Tibial nerve (tissue), 4 donors: ENCODE data around the gene VENTX. TPM values are rescaled to one million over a fixed set of nuclear protein-coding genes. Genes with fewer than 3 reads are reported as not detected.

Experiments used
- DNase-seq, 2 donors: peaks; one replicate each; pipeline ENCODE4 v3.0.0-alpha.2; 2019; ENCODE audit warnings: low spot score in 2 of 2
- H3K27ac ChIP-seq, 4 donors: fragments of 200-600 bp; sonication (generic) in 3 of 4; one replicate each; pipeline ENCODE4 v1.5.1; 2017 to 2019; ENCODE audit warnings: mild to moderate bottlenecking in 1 of 4
- H3K27me3 ChIP-seq, 2 donors: fragments of 200-600 bp; sonication (generic) in 1 of 2; one replicate each; pipeline versions ENCODE4 v1.5.1 to v1.6.0; 2017 to 2019
- H3K36me3 ChIP-seq, 3 donors: fragments of 200-600 bp; sonication (generic); one replicate each; pipeline ENCODE4 v1.5.1; 2018 to 2019
- H3K4me1 ChIP-seq, 4 donors: fragments of 200-600 bp; sonication (generic) in 3 of 4; one replicate each; pipeline ENCODE4 v1.5.1; 2017 to 2019
- H3K4me3 ChIP-seq, 4 donors: fragments of 200-600 bp; sonication (generic) in 3 of 4; one replicate each; pipeline ENCODE4 v1.5.1; 2017 to 2019; ENCODE audit warnings: mild to moderate bottlenecking in 1 of 4, moderate library complexity in 1 of 4
- H3K9me3 ChIP-seq, 4 donors: fragments of 200-600 bp; sonication (generic) in 3 of 4; one replicate each; pipeline ENCODE4 v1.5.1; 2017 to 2019
- CTCF ChIP-seq, 5 experiments: fragments of 200-600 bp in 3 of 5; fragments of 450-650 bp in 2 of 5; sonication (generic) in 3 of 5; IDR thresholded peaks; one replicate each; pipeline ENCODE4 v1.5.1; 2016 to 2019; ENCODE audit warnings: antibody characterized with exemption in 5 of 5, mild to moderate bottlenecking in 3 of 5, moderate library complexity in 2 of 5
- EP300 ChIP-seq, 2 donors: sonication (generic); formaldehyde crosslinking; IDR thresholded peaks; one replicate each; pipeline ENCODE4 v1.6.1; 2017; ENCODE audit warnings: antibody characterized with exemption in 2 of 2, mild to moderate bottlenecking in 1 of 2
- POLR2A ChIP-seq, 2 donors: fragments of 450-650 bp; IDR thresholded peaks; one replicate each; pipeline ENCODE4 v1.6.1; 2017; ENCODE audit warnings: antibody characterized with exemption in 2 of 2, mild to moderate bottlenecking in 2 of 2, moderate library complexity in 2 of 2
- WGBS, 2 donors: methylation state at CpG; one replicate each; pipeline ENCODE4 v1.1.5; 2018; 5-methylcytosine and 5-hydroxymethylcytosine counted together
- total RNA-seq, 4 donors: library from RNA; depleted of rRNA; stranded (reverse); fragments of >200 nt; gene quantifications; one replicate each; pipeline ENCODE4 v1.1.0, GENCODE V29; 2016

The VENTX gene
- total RNA-seq, 4 donors from 2014 or later, result 2.5 to 10.5 (median 4.9) TPM

GRCh38 chr10:133205146-133205545 lies 32.5 kb upstream of the VENTX start:
- no peaks in the 10 kb centered on the region for H3K9me3 ChIP-seq
- WGBS, 2 donors, result 83 to 87% methylated on average over 16 to 18 of the region's 23 CpGs
- no peak for TF ChIP-seq EP300 (IDR thresholded peaks at IDR 0.05)
- no peak for TF ChIP-seq POLR2A (IDR thresholded peaks at IDR 0.05)
- no peak for TF ChIP-seq CTCF (IDR thresholded peaks at IDR 0.05)

GRCh38 chr10:133206356-133207040 lies 31.2 kb upstream of the VENTX start:
- no peak overlapping the region for H3K27ac ChIP-seq
- H3K9me3 ChIP-seq, result no peaks in the 10 kb centered on the region
- H3K4me3 ChIP-seq, result no peak overlapping the region
- H3K4me1 ChIP-seq, result no peaks in the 10 kb centered on the region
- no peaks in the 10 kb centered on the region for H3K36me3 ChIP-seq
- WGBS, 2 donors, result 58 to 70% methylated on average over 13 to 17 of the region's 17 CpGs
- TF ChIP-seq EP300 (IDR thresholded peaks at IDR 0.05) (no peak), CTCF (IDR thresholded peaks at IDR 0.05) (no peak)
- no peak for DNase-seq
- H3K27me3 ChIP-seq, result no peaks in the 10 kb centered on the region

More at GRCh38 chr10:133205146-133205545, 32.5 kb upstream of the VENTX start:
- Histone ChIP-seq H3K27ac (no peak overlapping the region), H3K36me3 (no peaks in the 10 kb centered on the region), H3K4me1 (no peaks in the 10 kb centered on the region), H3K4me3 (no peak overlapping the region), H3K27me3 (no peaks in the 10 kb centered on the region)
- DNase-seq, result no peak

- Histone ChIP-seq H3K36me3 (no peaks in the 10 kb centered on the region), H3K27me3 (no peaks in the 10 kb centered on the region), H3K9me3 (no peaks in the 10 kb centered on the region), H3K4me1 (no peaks in the 10 kb centered on the region), H3K4me3 (no peak overlapping the region), H3K27ac (no peak overlapping the region)
- 81% methylated on average over 36 of the region's 36 CpGs for WGBS, 2 donors
- no peak for DNase-seq
- TF ChIP-seq EP300 (IDR thresholded peaks at IDR 0.05) (no peak), POLR2A (IDR thresholded peaks at IDR 0.05) (no peak), CTCF (IDR thresholded peaks at IDR 0.05) (no peak)
Observed at GRCh38 chr10:133207041-133207600, 30.5 kb upstream of the VENTX start.

- WGBS, 2 donors, result 66 to 70% methylated on average over 14 to 15 of the region's 17 CpGs
- H3K9me3 ChIP-seq, result no peaks in the 10 kb centered on the region
- H3K4me3 ChIP-seq, result no peak overlapping the region
Observed at GRCh38 chr10:133207627-133208026, 30.0 kb upstream of the VENTX start.

More at GRCh38 chr10:133207627-133208026, 30.0 kb upstream of the VENTX start:
- H3K27me3 ChIP-seq, result no peaks in the 10 kb centered on the region
- TF ChIP-seq EP300 (IDR thresholded peaks at IDR 0.05) (no peak), POLR2A (IDR thresholded peaks at IDR 0.05) (no peak), CTCF (IDR thresholded peaks at IDR 0.05) (no peak)
- no peak for DNase-seq
- no peak overlapping the region for H3K27ac ChIP-seq
- H3K36me3 ChIP-seq, result no peaks in the 10 kb centered on the region
- no peaks in the 10 kb centered on the region for H3K4me1 ChIP-seq
